GM06990 (cell line): ENCODE measurements around the gene ARFIP1.
"Not testable (repeated sequence)": the region's sequence is repeated elsewhere in the genome, so short reads cannot be mapped to it uniquely, and the experiment has no call there.

Source experiments
- DNase-seq: peaks from one replicate; pipeline ENCODE4 v3.0.0-alpha.2; 2011; ENCODE audit not compliant: insufficient read length; ENCODE audit errors: extremely low read depth
- H3K27me3 ChIP-seq: replicated peaks from 2 replicates; pipeline ENCODE4 v1.6.0; 2011; ENCODE audit warnings: low read length; ENCODE audit not compliant: control insufficient read depth, insufficient read depth
- H3K36me3 ChIP-seq: 2 replicates; pipeline ENCODE4 v1.5.1; 2011; ENCODE audit warnings: low read length; ENCODE audit not compliant: control insufficient read depth, insufficient read depth
- H3K4me3 ChIP-seq: replicated peaks from 2 replicates; pipeline ENCODE4 v1.5.1; 2011; ENCODE audit warnings: low read depth, mild to moderate bottlenecking, control low read depth, low read length
- TF ChIP-seq, protein P1 (sequence below): IDR thresholded peaks from 2 replicates; pipeline ENCODE4 v1.5.1; 2011; ENCODE audit warnings: low read length, control low read depth, mild to moderate bottlenecking, inconsistent platforms; ENCODE audit not compliant: insufficient read depth, poor library complexity, severe bottlenecking

Gene ARFIP1

DNA sequence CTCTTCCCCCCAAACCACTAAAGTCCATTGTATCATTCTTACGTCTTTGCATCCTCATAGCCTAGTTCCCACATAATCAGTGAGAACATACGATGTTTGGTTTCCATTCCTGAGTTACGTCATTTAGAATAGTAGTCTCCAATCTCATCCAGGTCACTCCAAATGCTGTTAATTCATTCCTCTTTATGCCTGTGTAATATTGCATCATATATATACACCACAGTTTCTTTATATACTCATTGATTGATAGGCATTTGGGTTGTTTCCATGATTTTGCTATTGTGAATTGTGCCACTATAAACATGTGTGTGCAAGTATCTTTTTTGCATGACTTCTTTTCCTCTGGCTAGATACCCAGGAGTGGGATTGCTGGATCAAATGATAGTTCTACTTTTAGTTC lies 57.2 kb downstream of the ARFIP1 start:
- no peaks in the 10 kb centered on the region for H3K36me3 ChIP-seq

DNA sequence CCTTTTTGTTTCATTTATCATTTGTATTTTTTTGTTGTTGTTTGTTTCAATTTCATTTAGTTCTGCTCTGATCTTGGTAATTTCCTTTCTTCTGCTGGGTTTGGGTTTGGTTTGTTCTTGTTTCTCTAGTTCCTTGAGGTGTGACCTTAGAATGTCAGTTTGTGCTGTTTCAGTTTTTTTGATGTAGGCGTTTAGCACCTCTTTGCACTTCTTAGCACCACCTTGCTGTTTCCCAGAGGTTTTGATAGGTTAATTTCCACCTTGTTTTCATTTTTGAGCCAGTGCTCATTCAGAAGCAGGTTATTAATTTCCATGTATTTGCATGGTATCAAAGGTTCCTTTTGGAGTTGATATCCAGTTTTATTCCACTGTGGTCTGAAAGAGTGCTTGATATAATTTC lies 60.0 kb downstream of the ARFIP1 start:
- not testable (repeated sequence) for H3K36me3 ChIP-seq, H3K4me3 ChIP-seq, DNase-seq, H3K27me3 ChIP-seq

More for the DNA sequence above, 57.2 kb downstream of the ARFIP1 start:
- Histone ChIP-seq H3K27me3 (no peaks in the 10 kb centered on the region), H3K4me3 (no peak overlapping the region)
- TF ChIP-seq, protein P1, sequence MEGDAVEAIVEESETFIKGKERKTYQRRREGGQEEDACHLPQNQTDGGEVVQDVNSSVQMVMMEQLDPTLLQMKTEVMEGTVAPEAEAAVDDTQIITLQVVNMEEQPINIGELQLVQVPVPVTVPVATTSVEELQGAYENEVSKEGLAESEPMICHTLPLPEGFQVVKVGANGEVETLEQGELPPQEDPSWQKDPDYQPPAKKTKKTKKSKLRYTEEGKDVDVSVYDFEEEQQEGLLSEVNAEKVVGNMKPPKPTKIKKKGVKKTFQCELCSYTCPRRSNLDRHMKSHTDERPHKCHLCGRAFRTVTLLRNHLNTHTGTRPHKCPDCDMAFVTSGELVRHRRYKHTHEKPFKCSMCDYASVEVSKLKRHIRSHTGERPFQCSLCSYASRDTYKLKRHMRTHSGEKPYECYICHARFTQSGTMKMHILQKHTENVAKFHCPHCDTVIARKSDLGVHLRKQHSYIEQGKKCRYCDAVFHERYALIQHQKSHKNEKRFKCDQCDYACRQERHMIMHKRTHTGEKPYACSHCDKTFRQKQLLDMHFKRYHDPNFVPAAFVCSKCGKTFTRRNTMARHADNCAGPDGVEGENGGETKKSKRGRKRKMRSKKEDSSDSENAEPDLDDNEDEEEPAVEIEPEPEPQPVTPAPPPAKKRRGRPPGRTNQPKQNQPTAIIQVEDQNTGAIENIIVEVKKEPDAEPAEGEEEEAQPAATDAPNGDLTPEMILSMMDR = no peak
- DNase-seq = no peak

DNA sequence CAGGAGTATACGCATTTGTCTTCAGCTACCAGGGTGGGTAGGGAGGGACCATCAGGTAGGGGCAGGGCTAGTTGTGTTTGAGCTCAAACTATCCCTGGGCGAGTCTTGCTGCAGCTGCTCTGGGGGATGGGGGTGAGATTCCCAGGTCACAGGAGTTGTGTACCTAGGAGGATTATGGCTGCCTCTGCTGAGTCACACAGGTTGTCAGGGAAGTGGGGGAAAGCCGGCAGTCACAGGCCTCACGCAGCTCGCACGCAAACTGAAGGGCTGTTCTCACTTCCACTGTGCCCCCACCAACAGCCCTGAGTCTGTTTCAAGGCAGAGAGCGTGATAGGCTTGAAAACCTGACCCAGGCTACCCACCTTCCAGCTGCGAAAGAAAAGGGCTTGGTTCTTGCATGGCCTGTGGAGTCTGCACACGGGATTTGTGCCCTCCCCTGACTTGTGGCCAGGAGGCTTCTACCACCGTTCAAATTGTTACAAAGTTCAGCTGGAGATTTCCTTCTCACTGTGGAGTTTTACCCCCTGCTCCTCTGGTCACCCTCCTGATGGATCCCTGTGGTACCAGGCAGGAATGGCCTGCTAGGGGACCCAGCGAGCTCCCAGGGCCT lies 63.8 kb downstream of the ARFIP1 start:
- Histone ChIP-seq H3K4me3 (no peak overlapping the region), H3K27me3 (no peaks in the 10 kb centered on the region), H3K36me3 (no peaks in the 10 kb centered on the region)
- DNase-seq = no peak
- TF ChIP-seq, protein P1 = no peak

DNA sequence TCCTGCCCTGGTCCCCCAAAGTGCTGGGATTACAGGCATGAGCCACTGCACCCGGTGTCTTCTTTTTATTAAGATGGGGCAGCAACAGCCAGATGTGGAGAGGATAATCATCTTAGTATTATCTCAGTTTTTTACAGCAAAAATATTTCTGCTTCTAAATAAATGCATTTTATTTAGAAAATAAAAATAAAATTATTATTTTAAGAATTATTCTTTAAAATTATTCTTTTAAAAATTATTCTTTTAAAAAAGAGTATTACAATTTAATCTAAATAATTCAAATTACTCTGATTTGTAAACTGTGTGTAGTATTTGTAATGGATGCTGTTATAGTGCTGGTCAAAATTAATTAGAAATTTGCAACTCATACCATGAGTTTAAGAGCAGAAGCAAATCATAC lies 67.6 kb downstream of the ARFIP1 start:
- no peak overlapping the region for H3K4me3 ChIP-seq
- no peak for DNase-seq
- TF ChIP-seq, protein P1 = no peak
- no peaks in the 10 kb centered on the region for H3K36me3 ChIP-seq
- H3K27me3 ChIP-seq = no peaks in the 10 kb centered on the region

DNA sequence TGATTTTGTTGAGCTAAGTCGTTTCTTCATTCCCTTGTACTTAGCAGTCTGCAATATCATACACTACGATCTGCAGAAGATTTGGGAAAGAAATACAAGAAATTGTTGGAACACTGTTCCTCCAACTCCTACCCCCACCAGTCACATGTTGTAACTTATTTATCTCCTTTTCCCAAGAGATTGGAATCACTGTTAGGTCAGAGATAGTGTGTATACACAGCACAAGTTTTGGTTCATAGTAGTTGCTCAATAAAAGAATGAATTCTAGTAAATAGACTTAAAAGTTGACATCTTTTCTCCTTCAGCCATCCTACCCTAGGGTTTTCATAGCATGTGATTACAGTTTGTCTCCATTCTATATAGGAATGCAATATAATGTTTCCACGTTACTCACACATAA lies 68.8 kb downstream of the ARFIP1 start:
- no peaks in the 10 kb centered on the region for H3K27me3 ChIP-seq
- H3K4me3 ChIP-seq = no peak overlapping the region
- H3K36me3 ChIP-seq = no peaks in the 10 kb centered on the region
- TF ChIP-seq, protein P1 = no peak
- no peak for DNase-seq

DNA sequence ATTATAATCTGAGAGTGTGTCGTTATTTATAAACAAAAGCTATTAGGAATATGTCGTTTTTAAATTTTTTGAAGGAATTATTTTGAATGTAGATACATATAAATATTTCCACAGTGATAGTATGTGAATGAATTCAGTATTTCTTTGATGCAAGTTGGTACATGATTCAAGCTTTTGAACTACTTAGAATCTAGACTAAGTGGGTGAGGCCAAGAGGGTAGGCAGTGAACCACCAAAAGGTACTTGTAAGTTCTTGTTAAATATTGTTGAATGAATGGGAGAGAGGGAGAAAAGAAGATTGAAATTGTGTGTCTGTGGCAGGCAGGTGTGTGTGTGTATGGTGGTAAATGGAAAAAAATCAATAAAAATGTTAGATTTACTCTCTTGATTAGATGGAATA lies 69.6 kb downstream of the ARFIP1 start:
- no peak for DNase-seq
- Histone ChIP-seq H3K27me3 (no peaks in the 10 kb centered on the region), H3K4me3 (no peak overlapping the region), H3K36me3 (no peaks in the 10 kb centered on the region)
- TF ChIP-seq, protein P1 = no peak
